Right cardiac atrium (tissue), 5 donors: Measurements from ENCODE around the gene PEX6. TPM values are rescaled to one million over a fixed set of nuclear protein-coding genes. Genes with fewer than 3 reads are reported as not detected.

ENCODE experiments used
- ATAC-seq, 2 donors: fragments of 200-7000 bp; cut with Tn5 transposase; one replicate each; pipeline versions ENCODE4 v1.8.0 to v1.9.1; 2020; ENCODE audit warnings: moderate library complexity in 2 of 2, mild to moderate bottlenecking in 1 of 2
- DNase-seq, 3 donors: peaks; one replicate each; pipeline ENCODE4 v3.0.0-alpha.2; 2020
- H3K27ac ChIP-seq: one replicate; pipeline ENCODE4 v1.5.1; 2013; ENCODE audit warnings: mild to moderate bottlenecking, low read length, control low read depth, moderate library complexity
- H3K27me3 ChIP-seq: one replicate; pipeline ENCODE4 v1.6.1; 2013; ENCODE audit not compliant: control insufficient read depth, insufficient read depth
- H3K4me1 ChIP-seq: one replicate; pipeline ENCODE4 v1.6.1; 2013; ENCODE audit warnings: low read length; ENCODE audit not compliant: control insufficient read depth, insufficient read depth
- H3K4me3 ChIP-seq: one replicate; pipeline ENCODE4 v1.5.1; 2013; ENCODE audit warnings: low read length, control low read depth
- H3K9me3 ChIP-seq: one replicate; pipeline ENCODE4 v1.6.1; 2013; ENCODE audit warnings: low read length; ENCODE audit not compliant: control insufficient read depth
- WGBS: extraction: QIAGEN DNeasy Blood & Tissue Kit; methylation state at CpG from one replicate; pipeline ENCODE4 v1.1.7; 2013; 5-methylcytosine and 5-hydroxymethylcytosine counted together
- intact Hi-C, 4 donors: fragments of 100-400 bp; cut with DNase I; formaldehyde crosslinking; loops; one replicate each; pipeline versions ENCODE4 v1.11.0 to v1.14.0; 2022 to 2023
- polyA plus RNA-seq: library from polyadenylated mRNA; stranded (reverse); fragments of 200-250 nt; gene quantifications from one replicate; pipeline ENCODE4 v1.2.3, GENCODE V29; 2013
- total RNA-seq, 4 donors: library from RNA; stranded (reverse); fragmentation: NEBNext Ultra II Directional; extraction: Animal tissue kit (Norgen Biotek cat#: 25700); gene quantifications; one replicate each; pipeline ENCODE4 v1.2.1, GENCODE V29; 2021
- donor health status: healthy with polysubstance abuse.
- donor health status: DM: no; HTN: yes; CAD: no.
- donor health status: DM: no; HTN: no; CAD: no.
- donor health status: DM: no; HTN: yes; CAD: no; lungs with severe emphysema.
- donor health status: DM: yes; HTN: yes; CAD: no.

The PEX6 gene
- total and polyA plus RNA-seq, 5 donors: 16.1 to 30.8 (median 17.9) TPM

GRCh38 chr6:42978487-42978838, 518 bp downstream of the PEX6 start:
- intact Hi-C loops: no loop called here

GRCh38 chr6:42974919-42975505, 4.0 kb downstream of the PEX6 start:
- 74% methylated on average over 5 of the region's 5 CpGs for WGBS
- DNase-seq: no peak
- no peak for ATAC-seq
- H3K27ac ChIP-seq: no peak overlapping the region
- H3K27me3 ChIP-seq: no peaks in the 10 kb centered on the region
- H3K9me3 ChIP-seq: no peaks in the 10 kb centered on the region
- H3K4me3 ChIP-seq: no peak overlapping the region
- peaks cover 8% of the 10 kb centered on the region for H3K4me1 ChIP-seq
- intact Hi-C loops: no loop called here

More at GRCh38 chr6:42978487-42978838, 518 bp downstream of the PEX6 start:
- H3K4me1 ChIP-seq: peaks cover 3% of the 10 kb centered on the region
- peak; percentile 43 to 71 (median 69) for DNase-seq
- no peaks in the 10 kb centered on the region for H3K27me3 ChIP-seq
- H3K9me3 ChIP-seq: no peaks in the 10 kb centered on the region
- H3K27ac ChIP-seq: peak overlapping the region; percentile 55
- H3K4me3 ChIP-seq: peak overlapping the region; percentile 65
- ATAC-seq: peak; percentile 28 to 37
- WGBS: under 1% methylated on average over 28 of the region's 28 CpGs

- intact Hi-C loops: no loop called here
- Histone ChIP-seq H3K27ac (no peak overlapping the region), H3K4me3 (no peak overlapping the region), H3K4me1 (peaks cover 5% of the 10 kb centered on the region), H3K27me3 (no peaks in the 10 kb centered on the region), H3K9me3 (no peaks in the 10 kb centered on the region)
- DNase-seq: no peak
- no peak for ATAC-seq
- 83% methylated on average over 3 of the region's 3 CpGs for WGBS
Observed at GRCh38 chr6:42973926-42974325, 5.1 kb downstream of the PEX6 start.

- no peak for ATAC-seq
- WGBS: 63% methylated on average over 3 of the region's 3 CpGs
- no peak for DNase-seq
- Histone ChIP-seq H3K27me3 (no peaks in the 10 kb centered on the region), H3K4me3 (no peak overlapping the region), H3K9me3 (no peaks in the 10 kb centered on the region), H3K27ac (no peak overlapping the region), H3K4me1 (peaks cover 5% of the 10 kb centered on the region)
- intact Hi-C loops: no loop called here
Observed at GRCh38 chr6:42971746-42972327, 7.1 kb downstream of the PEX6 start.

GRCh38 chr6:42970871-42971612, 7.9 kb downstream of the PEX6 start:
- Histone ChIP-seq H3K27ac (no peak overlapping the region), H3K4me3 (no peak overlapping the region), H3K9me3 (no peaks in the 10 kb centered on the region), H3K27me3 (no peaks in the 10 kb centered on the region), H3K4me1 (peaks cover 5% of the 10 kb centered on the region)
- 72% methylated on average over 4 of the region's 4 CpGs for WGBS
- DNase-seq (no peak), ATAC-seq (peak in 1 of 2 donors; percentile 13)
- intact Hi-C loops: no loop called here

GRCh38 chr6:42969934-42970333, 9.0 kb downstream of the PEX6 start:
- H3K4me3 ChIP-seq: no peak overlapping the region
- no peaks in the 10 kb centered on the region for H3K9me3 ChIP-seq
- peaks cover 5% of the 10 kb centered on the region for H3K4me1 ChIP-seq
- intact Hi-C loops: no loop called here
- H3K27ac ChIP-seq: no peak overlapping the region
- 95% methylated on average over 4 of the region's 4 CpGs for WGBS
- H3K27me3 ChIP-seq: no peaks in the 10 kb centered on the region
- ATAC-seq (no peak), DNase-seq (peak in 1 of 3 donors; percentile 18)

- H3K9me3 ChIP-seq: no peaks in the 10 kb centered on the region
- WGBS: 96% methylated on average over 2 of the region's 2 CpGs
- no peak for ATAC-seq
- no peak overlapping the region for H3K4me3 ChIP-seq
- H3K27ac ChIP-seq: no peak overlapping the region
- H3K27me3 ChIP-seq: no peaks in the 10 kb centered on the region
- intact Hi-C loops: no loop called here
- DNase-seq: peak in 1 of 3 donors; percentile 29
- H3K4me1 ChIP-seq: peaks cover 5% of the 10 kb centered on the region
Observed at GRCh38 chr6:42969431-42969830, 9.6 kb downstream of the PEX6 start.

- DNase-seq: no peak
- Histone ChIP-seq H3K4me1 (peaks cover 5% of the 10 kb centered on the region), H3K9me3 (no peaks in the 10 kb centered on the region), H3K27me3 (no peaks in the 10 kb centered on the region), H3K4me3 (no peak overlapping the region), H3K27ac (no peak overlapping the region)
- 74% methylated on average over 4 of the region's 4 CpGs for WGBS
- intact Hi-C loops: no loop called here
- no peak for ATAC-seq
Observed at GRCh38 chr6:42968783-42969182, 10.2 kb downstream of the PEX6 start.

- intact Hi-C loops: no loop called here
- peak in 1 of 3 donors; percentile 34 for DNase-seq
- peaks cover 5% of the 10 kb centered on the region for H3K4me1 ChIP-seq
- no peaks in the 10 kb centered on the region for H3K27me3 ChIP-seq
- H3K9me3 ChIP-seq: no peaks in the 10 kb centered on the region
- 97% methylated on average over 12 of the region's 12 CpGs for WGBS
- ATAC-seq: no peak
- no peak overlapping the region for H3K27ac ChIP-seq
- H3K4me3 ChIP-seq: no peak overlapping the region
Observed at GRCh38 chr6:42968126-42968701, 10.8 kb downstream of the PEX6 start.

GRCh38 chr6:42967228-42967627, 11.8 kb downstream of the PEX6 start:
- H3K27me3 ChIP-seq: no peaks in the 10 kb centered on the region
- 92% methylated on average over 11 of the region's 11 CpGs for WGBS
- H3K9me3 ChIP-seq: no peaks in the 10 kb centered on the region
- ATAC-seq (no peak), DNase-seq (peak in 1 of 3 donors; percentile 20)
- no peak overlapping the region for H3K27ac ChIP-seq
- intact Hi-C loops: no loop called here
- H3K4me1 ChIP-seq: peaks cover 5% of the 10 kb centered on the region
- H3K4me3 ChIP-seq: no peak overlapping the region

- intact Hi-C loops: no loop called here
- H3K27me3 ChIP-seq: no peaks in the 10 kb centered on the region
- no peak overlapping the region for H3K27ac ChIP-seq
- DNase-seq (peak in 1 of 3 donors; percentile 13), ATAC-seq (no peak)
- H3K4me3 ChIP-seq: no peak overlapping the region
- peaks cover 4% of the 10 kb centered on the region for H3K4me1 ChIP-seq
- WGBS: 80% methylated on average over 7 of the region's 7 CpGs
- no peaks in the 10 kb centered on the region for H3K9me3 ChIP-seq
Observed at GRCh38 chr6:42966571-42966970, 12.4 kb downstream of the PEX6 start.
